GM20431 (cell line): ENCODE measurements around the gene TAS2R46.
"Not testable (repeated sequence)": the region's sequence is repeated elsewhere in the genome, so short reads cannot be mapped to it uniquely, and the experiment has no call there.

ENCODE experiments used
- in situ Hi-C: fragments of 300-500 bp; cut with MseI, MboI; formaldehyde crosslinking; loops from one replicate; pipeline ENCODE4 v1.15.0; 2020; ENCODE audit warnings: low sequenced_read_pairs; ENCODE audit not compliant: unreplicated experiment

The TAS2R46 gene, protein sequence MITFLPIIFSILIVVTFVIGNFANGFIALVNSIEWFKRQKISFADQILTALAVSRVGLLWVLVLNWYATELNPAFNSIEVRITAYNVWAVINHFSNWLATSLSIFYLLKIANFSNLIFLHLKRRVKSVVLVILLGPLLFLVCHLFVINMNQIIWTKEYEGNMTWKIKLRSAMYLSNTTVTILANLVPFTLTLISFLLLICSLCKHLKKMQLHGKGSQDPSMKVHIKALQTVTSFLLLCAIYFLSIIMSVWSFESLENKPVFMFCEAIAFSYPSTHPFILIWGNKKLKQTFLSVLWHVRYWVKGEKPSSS

DNA sequence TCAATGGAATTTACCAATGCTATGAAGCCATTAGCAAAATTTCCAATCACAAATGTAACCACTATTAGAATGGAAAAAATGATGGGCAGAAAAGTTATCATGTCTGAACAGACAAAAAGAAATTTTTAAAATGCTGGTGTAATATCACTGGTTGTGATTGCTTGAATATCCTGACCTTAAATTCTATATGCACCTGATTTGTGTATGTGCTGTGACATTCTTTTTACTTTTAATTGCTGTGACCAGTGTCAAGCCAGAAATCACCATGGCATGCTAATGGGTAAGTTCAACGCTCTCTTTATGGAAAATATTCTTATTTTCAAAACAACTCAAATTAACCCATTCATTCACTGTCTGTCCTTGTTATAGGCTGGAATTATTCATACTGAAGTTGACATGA lies at the start of gene TAS2R46:
TAS2R46 (minus strand) TSS at position 101 of the 400 bp plus-strand sequence; CDS start at position 101, 0 bp downstream.
- in situ Hi-C loops = not testable (repeated sequence)

DNA sequence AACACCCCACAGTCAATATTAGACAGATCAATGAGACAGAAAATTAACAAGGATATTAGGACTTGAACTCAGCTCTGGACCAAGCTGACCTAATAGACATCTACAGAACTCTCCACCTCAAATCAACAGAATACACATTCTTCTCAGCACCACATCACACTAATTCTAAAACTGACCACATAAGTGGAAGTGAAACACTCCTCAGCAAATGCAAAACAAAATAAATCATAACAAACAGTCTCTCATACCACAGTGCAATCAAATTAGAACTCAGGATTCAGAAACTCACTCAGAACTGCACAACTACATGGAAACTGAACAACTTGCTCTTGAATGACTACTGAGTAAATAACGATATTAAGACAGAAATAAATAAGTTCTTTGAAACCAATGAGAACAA lies 49.1 kb upstream of the TAS2R46 start:
- in situ Hi-C loops = not testable (repeated sequence)

DNA sequence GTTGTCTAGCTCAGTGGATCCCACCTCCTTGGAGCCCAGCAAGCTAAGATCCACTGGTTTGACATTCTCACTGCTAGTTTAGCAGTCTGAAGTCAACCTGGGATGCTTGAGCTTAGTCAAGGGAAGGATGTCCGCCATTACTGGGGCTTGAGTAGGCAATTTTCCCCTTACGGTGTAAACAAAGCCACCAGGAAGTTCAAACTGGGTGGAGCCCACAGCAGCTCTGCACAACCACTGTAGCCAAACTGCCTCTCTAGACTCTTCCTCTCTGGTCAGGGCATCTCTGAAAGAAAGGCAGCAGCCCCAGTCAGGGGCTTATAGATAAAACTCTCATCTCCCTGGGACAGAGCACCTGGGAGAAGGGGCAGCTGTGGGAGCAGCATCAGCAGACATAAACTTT lies 46.8 kb upstream of the TAS2R46 start:
- in situ Hi-C loops = no loop called here

DNA sequence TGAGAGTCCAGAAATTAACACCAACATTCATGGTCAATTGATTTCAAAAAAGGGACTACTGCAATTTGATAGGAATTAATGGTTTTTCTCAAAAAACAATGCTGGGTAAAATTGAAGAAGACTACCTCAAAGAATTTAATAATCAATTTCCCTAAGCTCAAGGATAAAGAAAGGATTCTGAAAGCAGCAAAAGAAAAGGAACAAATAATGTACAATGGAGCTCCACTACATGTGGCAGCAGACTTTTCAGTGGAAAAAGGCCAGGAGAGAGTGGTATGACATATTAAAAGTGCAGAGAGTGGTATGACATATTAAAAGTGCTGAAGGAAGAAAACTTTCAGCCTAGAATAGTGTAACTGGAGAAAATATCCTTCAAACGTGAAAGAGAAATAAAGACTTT lies 45.6 kb upstream of the TAS2R46 start:
- in situ Hi-C loops = no loop called here

DNA sequence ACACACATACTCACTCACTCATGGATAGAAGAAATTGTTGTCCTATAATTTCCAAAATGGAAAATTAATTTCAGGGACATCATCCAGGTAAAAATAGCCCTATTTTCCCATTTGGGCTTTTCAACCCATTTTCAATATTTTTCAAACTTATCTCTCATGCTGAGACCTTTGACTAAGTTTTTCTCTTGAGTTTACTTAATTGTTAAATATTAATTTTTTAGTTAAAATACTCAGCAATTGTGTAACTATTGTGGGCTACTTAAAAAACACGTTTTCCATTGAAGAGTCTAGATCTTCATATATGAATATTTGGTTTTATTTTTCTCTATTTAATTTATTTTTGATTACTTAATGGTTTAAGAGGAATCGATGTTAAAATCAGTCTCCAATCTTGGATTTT lies 44.2 kb upstream of the TAS2R46 start:
- in situ Hi-C loops = no loop called here

DNA sequence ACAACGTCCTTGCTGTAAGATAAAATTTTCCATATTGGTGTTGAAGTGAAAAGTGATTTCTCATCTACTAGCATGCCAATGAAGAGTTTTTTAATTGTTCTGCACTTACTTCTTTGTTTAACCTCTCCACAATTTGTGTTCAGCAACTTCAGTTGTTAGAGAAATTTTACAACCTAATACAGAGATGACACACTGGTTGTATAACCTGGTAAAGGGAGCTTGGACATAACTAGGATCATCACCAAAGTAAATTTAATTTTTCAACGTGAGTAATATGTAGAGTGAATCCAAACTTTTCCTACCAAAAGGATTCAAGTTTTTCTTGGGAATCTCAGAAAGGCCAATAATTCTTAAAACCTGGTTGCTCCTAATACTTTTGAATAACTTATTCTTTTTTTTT lies 43.5 kb upstream of the TAS2R46 start:
- in situ Hi-C loops = no loop called here

DNA sequence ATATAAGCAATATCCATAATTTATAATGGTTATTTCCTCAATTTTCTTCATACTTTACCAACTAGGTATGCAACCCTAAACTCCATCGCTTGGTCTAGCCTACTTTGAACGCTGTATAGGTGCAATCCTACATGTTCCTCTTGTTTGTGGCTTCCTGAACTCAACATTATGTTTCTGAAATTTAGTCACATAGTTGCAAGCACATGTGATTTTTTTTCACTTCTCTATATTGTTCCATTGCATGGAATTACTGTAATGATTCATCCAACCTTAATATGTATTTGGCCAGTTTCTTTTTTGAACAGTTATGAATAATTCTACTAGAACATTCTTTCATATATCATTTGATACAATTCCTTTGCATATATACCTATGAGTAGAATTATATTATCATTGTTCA lies 32.8 kb upstream of the TAS2R46 start:
- in situ Hi-C loops = not testable (repeated sequence)

DNA sequence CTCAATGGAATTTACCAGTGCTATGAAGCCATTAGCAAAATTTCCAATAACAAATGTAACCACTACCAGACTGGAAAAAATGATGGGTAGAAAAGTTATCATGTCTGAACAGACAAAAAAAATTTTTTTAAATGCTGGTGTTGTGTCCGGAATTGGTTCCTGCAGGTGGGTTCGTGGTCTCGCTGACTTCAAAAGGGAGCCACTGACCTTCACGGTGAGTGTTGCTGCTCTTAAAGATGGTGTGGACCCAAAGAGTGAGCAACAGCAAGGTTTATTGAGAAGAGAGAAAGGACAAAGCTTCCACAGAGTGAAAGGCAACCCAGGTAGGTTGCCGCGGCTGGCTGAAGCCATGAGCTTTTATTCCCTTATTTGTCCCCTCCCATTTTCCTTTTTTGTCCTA lies 30.0 kb upstream of the TAS2R46 start, which contains the start of gene TAS2R43:
TAS2R43 (minus strand) TSS at position 186 of the 400 bp plus-strand sequence; CDS start at position 102, 84 bp downstream.
- in situ Hi-C loops = no loop called here

DNA sequence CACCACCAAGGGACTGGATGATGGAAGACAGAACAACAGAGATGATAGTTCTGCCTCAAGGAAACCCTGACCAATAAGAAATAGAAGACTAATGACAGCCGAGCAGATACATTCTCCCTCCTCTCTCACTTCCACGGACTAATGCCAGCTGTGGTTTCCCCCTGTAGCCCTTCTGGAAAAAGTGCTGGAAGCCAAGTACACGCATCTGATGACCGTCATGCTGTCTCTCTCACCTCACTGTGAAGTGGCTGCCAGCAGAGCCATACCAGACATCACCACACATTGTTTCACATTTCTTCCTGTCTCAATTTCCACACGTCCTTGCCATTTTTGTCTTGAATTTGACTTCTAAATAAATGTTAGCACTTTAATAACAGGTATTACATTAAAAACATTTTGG lies 27.2 kb upstream of the TAS2R46 start:
- in situ Hi-C loops = no loop called here

DNA sequence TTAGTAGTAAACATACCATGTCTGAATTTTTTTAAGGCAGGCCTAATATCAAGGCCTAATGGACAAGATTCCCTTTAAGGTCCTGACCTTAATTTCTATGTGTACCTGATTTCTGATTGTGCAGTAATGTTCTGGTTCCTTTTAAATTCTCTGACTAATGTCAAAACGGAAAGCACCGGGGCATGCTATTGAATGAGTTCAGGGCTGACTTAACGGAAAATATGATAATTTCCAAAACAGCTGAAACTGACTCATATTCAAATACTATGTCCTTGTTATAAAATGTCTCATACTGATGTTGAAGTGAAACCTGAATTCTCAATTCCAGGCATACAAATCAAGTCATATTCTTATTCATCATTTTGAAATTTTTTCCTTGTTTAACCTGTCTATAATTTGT lies 23.3 kb upstream of the TAS2R46 start:
- in situ Hi-C loops = no loop called here

DNA sequence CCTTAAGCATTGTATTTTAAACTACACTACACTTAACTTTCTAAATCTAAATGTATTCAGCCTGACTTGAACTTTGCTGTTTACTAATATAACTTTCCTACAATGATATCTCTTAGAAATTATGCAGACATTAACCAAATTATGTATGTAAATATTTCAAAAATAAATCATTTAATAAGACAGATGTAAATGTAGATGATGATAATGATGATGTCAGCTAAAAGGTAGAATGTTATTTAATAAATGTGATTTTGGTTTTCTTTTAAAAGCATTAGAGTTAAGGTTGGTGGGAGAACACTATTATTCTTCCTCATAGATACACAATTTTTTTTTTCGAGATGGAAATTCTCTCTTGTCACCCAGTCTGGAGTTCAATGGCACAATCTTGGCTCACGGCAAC lies 19.9 kb upstream of the TAS2R46 start:
- in situ Hi-C loops = no loop called here

DNA sequence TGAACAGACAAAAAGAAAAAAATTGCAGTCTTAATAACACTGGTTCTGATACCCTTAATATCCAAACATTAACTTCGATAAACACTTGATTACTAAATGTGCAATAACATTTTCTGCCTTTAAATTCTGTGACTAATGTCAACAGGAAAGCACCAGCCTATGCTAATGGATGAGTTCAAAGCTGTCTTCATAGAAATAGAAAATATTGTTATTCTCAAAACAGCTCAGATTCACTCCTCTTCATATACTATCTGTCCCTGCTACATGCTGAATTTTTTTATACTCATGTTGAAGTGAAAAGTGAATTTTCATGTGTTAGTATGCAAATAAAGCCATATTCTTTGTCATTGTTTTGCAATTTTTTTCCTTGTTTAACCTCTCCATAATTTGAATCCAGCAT lies 16.2 kb upstream of the TAS2R46 start:
- in situ Hi-C loops = no loop called here

DNA sequence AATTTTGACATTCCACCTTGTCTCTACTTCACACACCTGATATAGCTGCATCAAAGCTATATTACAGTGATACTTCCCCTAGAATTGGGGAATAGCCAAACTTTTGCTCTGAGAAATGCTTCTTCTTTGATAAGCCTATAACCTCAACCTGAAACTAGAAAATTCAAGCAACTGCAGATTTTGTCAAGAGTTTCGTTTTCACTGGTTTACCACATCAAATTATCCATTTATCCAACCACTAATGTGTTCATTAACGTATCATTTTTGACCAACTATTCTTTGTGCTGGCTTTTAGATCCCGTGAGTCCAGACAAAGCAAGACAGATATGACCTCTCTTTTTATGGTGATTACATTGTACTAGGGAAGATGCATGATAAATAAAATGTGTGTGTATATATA lies 13.5 kb upstream of the TAS2R46 start:
- in situ Hi-C loops = no loop called here

DNA sequence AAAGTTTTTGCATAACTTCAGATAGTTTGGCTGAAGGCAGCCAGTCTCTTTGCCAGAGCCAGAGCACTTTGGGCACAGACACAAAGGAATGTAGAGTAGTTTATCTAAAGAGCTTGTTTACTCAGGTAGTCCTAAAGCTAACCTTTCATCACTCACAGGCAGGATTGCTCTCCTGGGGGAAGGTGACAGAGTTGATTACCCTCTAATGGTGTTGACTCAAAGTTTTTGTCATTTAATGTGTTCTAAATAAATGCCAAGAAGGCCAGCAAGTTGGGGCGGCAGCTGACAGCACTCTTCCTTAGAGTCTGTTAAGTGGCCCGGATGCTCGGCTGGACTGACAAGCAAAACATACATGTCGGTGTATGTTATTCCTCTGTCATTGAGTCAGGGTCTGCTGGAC lies 9.3 kb upstream of the TAS2R46 start:
- in situ Hi-C loops = no loop called here

DNA sequence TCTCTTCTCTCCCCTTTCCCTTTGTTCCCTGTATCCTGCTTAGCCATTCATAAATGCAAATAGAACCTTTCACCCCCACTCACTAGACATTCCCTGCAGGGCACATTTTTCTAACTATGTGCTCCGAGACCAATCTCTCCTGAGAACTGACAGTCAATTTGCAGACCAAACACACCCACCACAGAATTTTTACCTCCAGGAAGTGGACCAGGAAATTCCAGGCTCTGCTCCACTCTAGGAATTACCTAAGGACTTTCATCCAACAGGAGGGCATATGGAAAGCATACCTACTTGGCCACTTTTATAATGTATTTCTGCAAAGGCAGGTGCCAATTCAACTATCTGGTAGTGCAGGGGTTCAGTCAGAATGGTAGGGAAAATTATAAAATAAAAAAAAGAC lies 8.9 kb upstream of the TAS2R46 start:
- in situ Hi-C loops = no loop called here

DNA sequence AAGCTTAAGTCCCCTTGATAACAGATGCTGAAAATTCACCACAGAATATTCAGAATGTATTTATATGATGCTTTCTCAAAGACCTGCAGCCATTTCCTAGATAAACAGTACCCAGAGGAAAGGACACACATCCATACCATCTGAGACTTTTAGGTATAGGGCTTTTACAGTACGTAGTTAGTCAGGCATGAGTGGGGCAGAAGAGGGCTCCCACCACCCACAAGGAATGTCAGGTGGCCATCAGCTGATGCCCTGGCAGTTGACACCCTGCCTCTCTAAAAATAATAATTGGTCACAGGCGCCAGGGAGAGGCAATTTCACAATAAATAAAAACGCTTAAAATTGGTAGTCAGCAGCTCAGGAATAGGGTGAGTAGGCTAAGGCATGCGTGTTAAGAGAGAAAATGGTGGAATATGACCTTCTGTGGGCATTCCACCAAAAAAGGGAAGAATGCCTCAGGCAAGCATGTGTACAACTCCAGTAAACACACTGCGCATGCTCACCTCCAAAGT lies 7.8 kb upstream of the TAS2R46 start:
- in situ Hi-C loops = no loop called here

DNA sequence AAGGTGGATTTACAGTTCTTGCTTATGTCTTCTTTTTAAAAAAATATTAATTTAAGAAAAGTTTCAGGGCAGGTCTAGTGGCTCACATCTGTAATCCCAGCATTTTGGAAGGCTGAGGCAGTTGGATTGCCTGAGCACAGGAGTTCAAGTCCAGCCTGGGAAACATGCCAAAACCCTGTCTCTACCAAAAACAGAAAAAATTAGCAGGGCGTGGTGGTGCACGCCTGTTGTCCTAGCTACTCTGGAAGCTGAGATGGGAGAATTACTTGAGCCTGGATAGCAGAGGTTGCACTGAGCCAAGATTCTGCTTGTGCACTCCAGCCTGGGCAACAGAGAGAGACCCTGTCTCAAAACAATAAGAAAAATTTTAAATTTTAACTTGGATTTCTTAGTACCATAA lies 5.4 kb upstream of the TAS2R46 start:
- in situ Hi-C loops = no loop called here

DNA sequence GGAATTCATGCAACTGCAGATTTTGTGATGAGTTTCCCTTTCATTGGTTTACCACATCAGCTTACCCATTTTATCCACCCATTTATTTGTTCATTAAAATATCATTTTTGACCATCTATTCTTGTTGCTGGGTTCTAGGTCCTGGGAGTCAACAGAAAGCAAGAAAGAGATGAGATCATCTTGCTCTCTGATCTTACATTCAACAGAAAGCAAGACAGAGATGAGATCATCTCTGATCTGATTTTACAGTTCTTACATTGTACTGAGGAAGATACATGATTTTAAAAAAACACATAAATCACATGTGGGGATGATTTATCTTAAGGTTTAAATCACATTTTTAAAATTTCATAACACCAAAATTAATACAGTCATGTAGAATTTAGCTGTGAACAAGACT lies 2.3 kb downstream of the TAS2R46 start:
- in situ Hi-C loops = no loop called here

DNA sequence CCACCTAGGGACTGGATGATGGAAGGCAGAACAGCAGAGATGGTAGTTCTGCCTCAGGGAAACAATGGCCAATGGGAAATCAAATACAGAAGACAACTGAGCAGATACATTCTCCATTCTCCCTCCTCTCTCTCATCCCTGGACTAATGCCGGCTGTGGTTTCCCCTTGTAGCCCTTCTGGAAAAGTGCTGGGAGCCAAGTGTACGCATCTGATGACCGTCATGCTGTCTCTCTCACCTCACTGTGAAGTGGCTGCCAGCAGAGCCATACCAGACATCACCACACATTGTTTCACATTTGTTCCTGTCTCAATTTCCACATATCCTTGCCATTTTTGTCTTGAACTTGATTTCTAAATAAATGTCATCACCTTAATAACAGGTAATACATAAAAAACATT lies 3.1 kb downstream of the TAS2R46 start:
- in situ Hi-C loops = no loop called here

DNA sequence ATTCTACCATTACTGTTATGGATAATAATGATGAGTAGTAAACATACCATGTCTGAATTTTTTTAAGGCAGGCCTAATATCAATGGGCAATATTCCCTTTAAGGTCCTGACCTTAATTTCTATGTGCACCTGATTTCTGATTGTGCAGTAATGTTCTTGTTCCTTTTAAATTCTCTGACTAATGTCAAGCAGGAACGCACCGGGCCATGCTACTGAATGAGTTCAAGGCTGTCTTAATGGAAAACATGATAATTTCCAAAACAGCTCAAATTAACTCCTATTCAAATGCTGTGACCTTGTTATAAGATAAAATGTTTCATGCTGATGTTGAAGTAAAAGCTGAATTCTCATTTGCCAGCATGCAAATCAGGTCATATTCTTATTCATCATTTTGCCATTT lies 6.8 kb downstream of the TAS2R46 start:
- in situ Hi-C loops = no loop called here

DNA sequence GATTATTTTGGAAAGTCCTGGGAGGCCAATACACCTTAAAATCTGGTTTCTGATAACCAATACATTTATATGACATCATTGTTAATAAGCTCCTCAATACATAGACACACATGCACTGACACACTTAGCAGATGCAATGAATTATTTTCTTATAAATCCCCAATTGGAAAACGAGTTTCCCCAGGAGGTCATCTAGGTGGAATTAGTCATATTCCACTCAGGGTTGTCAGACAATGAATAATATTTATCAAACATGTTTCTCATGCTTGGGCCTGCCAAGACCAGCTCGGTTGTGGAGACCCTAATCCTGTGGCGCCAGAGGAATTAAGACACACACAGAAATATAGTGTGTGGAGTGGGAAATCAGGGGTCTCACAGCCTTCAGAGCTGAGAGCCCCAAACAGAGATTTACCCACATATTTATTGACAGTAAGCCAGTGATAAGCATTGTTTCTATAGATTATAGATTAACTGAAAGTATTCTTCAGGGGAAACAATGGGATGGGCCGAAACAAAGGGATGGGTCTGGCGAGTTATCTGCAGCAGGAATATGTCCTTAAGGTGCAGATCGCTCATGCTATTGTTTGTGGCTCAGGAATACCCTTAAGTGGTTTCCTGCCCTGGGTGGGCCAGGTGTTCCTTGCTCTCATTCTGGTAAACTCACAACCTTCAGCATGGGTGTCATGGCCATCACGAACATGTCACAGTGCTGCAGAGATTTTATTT lies 12.1 kb downstream of the TAS2R46 start:
- in situ Hi-C loops = not testable (repeated sequence)
